HG03196 (cell line): ENCODE results near the gene ESRRB.

Source experiments
- ATAC-seq: cut with Tn5 transposase; IDR thresholded peaks from one replicate; pipeline ENCODE4 v1.9.1; 2021; ENCODE audit not compliant: unreplicated experiment

The ESRRB gene

DNA sequence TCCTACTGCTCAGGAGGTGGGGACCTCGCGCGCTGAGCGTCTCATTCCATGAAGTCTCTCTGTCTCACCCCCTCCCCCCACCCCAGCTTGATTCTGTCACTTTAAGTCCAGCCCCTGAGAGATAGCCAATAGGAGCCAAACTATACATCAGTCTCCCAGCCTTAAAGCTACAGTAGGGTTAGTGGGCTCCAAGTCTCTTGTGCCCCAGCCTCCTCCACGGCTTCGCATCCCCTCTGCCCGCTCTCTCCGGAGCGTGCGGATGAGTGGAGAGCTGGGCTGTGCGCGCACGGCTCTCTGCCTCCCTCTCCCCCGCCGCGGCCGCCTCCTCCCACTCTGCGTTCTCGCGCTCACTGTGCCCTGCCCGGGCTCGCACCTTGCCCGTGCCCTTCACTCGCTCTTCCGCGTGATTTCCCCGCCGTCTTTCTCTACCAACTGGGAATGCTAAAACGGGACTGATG, at the start of gene ESRRB:
ESRRB (plus strand) TSS at position 191 of the 458 bp plus-strand sequence; CDS start at position 456, 265 bp downstream.
- ATAC-seq, result no peak

DNA sequence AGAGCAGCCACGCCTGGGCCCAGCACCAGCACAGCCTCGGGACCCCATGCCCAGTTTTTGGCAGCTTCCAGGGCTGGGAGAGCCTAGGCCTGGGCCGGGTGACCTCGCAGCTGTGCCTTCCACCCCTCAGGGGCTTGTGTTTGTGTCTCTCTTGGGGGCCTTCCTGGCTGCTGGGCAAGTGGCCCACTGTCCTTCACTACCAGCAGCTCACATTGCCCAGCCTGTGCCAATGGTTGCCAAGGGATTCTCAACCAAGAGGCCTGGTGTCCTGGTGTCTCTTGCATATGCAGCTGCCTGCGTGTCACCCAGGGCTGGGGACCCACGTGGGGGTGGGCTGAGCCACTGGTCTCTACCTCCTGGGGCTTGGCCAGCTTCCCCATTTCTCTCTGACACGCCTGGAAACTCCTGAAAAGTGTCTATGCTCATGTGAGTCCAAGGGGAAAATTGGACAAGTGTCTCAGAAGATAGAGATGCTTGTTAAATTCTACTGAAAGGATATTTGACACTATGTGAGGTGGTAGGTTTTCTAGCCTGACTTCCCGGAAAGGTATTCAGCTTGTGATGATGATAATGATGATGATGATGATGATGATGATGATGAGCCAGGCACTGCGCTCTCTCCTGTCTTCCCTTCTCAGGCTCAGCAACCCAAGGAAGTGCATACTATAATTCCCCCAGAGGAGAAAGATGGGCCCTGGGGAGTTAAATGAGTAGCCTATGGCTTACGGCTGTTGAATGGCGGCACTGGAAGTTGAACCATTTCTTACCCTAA, 48.8 kb upstream of the ESRRB start:
- no peak for ATAC-seq

DNA sequence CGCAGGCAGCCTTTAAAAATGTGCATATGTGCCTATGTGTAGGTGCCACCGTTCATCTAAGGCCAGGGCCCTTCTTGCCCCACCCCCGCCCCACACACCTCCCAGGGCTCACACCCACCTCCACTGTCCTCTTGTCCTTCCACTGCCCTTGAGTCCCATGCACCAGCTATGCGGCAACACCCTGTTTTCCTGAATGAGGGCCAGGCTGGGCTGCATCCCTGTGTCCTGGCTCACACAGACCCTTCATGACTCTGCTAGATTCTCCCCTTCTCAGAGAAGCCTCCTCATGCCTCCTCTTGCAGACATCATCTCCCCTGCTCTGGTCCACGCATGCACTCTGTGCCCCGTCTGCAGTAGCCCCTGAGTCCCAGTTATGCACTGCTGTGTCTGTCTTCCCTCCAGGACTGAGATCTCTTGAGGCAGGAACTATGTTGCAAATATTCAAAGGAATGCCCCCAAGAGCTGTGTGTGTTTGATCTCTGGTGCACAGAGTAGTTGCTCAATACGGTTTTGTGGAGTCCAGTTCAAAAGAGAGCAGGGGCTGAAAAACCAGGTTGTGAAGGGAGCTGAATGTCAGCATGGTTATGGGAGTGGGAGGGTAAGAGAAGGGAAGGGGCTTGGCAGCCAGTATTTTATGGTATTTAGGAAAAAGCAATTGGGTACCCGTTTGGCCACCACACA, 47.3 kb upstream of the ESRRB start:
- no peak for ATAC-seq

DNA sequence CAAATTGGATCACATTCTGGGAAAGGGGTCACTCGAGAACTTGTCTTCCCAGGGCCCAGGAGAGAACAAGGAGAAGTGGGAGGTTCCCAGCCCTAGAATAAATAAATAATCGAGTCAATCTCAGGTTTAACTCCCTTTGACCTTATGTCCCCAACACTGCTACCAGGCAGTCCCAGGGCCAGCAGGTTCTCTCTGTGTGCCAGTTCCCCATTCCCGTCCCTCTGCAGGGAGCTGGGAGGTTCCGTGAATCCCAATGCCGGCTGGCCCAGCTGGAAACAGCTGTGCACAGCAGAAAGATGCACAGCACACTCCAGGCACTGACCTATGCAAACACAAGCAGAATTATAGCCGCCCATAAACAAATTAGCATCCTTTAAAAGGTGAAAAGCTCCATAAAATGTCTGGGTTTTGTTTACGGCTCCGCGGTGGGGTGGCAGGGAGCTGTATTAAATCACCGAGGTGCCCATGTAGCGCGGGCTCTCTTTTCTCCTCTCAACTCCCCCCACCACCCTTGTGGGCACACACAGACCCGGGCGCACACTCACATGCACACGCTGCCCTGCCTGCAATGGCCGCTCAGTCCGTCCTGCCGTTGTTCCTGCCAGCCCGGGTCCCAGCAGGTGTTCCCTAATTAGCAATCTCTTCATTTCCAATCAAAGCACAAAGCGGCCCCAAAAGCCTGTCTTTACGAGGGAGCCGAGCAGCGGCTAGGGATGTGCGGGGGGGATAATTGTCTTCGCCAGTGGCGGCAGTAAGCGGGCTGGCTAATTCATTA, 46.6 kb upstream of the ESRRB start:
- no peak for ATAC-seq

DNA sequence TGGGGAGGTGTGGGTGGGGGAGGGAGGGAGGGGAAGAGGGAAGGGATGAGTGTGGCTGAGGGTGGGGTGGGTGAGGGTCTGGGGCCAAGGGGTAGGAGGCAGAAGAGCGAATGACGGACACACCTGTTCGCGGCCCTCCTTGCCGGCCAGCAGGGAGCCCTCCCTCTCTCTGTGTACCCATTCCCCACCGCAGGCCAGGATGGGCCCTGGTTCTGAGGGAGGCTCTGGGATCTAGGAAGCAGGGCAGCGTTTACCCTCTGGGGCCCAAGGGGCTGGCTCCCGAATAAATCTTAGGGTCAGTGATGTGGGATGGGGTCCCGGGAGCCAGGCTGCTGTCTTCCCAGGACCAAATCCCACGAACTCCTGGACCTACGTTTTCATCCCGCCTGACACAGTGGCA, 46.0 kb upstream of the ESRRB start:
- ATAC-seq, result no peak

DNA sequence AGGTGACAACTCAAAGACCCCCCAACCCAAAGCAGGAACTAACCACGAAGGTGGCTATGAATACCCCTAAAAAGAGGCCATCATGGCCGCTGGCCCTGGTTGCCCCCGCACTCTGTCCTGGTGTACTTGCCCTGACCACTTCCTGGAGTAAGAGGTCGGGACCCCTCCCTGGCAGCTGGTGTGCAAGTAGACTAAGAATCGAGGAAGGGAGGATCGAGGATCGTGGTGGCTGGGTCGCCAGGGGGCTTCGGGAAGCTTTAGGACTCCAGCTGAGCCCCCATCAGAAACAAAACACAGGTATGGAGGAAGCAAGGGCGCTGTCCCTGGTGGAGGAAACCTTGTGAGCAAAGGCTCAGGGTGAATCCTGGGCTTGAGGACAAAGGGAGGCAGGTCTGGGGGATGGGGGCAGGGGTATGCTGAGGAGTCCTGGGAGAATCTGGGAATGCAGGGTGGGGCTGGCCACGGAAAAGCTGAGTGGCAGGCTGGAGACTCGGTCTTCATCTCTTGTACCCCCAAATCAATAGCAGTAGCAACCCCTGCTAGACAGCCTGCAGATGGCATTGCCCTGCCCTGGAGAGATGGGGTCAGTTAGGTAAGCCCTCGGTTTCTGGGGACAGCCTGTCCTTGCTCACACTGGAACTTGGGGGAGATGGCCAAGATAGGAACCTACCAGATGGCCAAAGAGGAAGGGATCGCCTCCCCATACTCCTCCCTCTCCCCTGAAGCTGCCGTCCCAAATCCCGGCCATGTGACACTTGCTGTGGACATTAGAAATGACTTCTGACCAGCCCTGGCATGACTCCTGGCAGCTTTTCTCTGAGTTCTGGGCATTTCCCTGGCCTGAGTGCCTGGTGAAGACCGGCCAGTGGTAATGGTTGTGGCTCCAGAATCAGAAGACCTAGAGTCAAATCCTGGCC, 45.3 kb upstream of the ESRRB start:
- no peak for ATAC-seq

DNA sequence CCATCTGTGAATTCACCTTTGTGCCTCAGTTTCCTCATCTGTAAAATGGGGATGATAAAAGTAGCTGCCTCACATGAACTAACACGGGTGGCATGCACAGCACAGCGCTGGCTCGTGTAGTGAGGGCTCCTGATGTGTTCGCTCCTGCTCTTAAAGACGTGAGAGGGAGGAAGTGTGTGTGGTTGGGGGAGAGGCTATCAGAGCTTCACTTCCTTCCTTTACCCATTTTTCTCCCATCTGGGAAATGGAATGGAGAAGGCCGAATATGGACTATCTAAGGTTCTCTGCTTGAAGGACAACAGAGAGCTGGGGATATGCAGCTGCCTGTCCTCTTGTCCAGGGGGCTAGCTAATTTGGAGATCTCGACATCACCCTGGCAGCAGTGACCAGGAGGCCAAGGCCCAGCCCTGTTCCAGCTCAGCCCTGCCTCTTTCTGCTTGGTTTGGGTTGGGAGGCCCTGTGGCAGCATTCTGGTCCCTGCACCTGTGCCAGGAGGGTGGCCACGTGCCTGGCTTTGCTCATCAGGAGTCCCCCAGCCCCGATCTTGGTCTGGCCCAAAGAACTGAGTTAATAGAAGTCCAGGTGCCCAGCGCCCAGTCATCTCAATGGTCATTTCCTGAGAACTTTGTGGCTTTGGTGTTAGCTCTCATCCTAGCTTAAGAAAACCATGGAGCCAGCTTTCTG, 44.5 kb upstream of the ESRRB start:
- ATAC-seq, result no peak

DNA sequence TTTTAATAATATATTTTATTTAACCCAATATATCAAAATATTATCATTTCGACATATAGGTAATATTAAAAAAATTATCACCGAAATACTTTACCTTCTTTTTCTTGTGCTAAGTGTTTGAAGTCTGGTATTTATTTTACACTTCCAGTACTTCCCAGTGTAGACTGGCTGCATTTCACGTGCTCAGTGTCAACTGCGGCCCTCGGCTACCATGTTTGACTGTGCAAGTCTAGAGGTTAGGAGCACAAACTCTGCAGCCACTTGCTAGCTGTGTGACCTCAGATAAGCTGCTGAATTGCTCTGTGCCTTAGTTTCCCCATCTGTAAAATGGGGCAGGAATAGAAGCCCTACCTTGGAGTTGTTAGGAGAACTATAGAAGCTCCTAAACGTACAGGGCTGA, 42.3 kb upstream of the ESRRB start:
- no peak for ATAC-seq

DNA sequence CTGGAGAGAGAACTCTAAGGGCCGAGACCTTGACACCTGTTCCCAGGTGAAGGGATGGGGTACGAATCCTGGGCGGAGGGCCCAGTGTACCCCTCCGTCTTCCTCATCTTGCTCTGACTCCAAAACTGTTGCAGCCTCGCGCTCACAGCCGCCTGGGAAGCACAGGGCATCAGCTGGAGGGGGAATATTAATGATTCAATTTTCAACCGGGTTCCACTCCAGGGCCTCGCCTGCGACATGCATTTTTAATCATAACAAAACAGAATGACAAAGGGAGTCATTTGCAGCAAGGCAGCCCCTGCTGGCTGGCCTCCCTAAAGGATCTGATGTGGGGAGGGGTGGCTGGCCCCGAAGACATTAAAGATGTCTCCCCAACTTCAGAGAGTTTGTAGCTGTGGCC, 41.6 kb upstream of the ESRRB start:
- no peak for ATAC-seq

DNA sequence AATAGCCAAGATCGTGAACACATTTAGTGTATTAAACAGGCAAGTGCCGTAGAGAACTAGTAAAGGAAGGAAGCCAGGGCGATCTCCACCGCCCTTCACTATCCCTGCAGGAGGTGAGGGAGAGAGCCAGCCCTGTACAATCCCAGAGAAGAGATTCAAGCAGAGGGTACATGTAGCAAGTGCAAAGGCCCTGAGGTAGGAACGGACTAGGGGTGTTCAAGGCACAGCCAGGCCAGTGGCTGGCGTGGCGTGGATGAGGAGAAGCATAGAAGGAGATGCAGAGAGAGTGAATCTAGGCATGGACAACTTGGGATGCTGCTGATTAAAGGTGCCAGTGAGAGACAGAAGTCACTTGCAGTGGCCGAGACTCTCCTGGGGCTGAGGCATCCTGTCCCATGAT, 39.1 kb upstream of the ESRRB start:
- no peak for ATAC-seq

DNA sequence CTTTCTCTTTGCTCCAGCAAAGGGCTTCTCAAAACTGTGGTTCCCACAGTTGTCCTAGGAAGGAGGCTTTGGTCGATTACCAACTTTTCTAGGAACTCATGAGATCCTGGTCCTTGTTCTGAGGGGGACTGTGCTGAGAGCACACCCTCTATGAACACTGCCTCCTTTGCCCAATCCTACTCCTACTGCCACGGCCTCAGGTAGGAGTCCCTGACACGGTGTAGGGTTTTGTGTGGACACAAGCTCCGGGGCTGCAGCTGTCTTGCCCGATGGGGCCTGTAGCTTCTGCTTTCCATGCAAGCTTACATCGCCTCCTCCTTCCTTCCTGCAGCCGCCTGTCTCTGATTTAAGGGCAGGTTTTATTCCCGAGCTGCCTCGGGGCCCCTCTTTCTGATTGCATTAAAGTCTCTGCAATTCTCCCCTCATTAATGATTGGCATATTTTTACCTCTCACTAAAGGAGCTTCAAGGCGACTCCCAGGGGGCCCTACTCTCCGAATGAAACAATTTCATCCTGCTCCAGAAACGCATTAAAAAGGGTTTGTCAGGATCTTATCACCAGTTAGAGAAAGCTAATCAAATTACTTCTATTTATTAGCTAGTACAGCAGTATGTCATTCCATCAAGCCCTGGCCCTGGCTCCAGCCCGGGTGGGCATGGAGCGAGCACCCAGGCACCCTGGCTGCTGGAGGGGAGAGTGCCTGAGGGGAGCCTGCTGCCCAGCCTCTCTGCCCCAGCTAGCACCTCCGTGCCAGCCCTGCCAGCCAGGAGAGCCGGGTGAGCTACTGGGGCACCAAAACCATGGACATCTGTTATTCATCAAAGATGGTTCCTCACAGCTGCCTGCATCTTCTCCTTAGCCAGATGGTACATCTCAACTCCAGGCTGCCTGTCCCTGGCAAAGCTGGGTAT, 38.0 kb upstream of the ESRRB start:
- no peak for ATAC-seq

DNA sequence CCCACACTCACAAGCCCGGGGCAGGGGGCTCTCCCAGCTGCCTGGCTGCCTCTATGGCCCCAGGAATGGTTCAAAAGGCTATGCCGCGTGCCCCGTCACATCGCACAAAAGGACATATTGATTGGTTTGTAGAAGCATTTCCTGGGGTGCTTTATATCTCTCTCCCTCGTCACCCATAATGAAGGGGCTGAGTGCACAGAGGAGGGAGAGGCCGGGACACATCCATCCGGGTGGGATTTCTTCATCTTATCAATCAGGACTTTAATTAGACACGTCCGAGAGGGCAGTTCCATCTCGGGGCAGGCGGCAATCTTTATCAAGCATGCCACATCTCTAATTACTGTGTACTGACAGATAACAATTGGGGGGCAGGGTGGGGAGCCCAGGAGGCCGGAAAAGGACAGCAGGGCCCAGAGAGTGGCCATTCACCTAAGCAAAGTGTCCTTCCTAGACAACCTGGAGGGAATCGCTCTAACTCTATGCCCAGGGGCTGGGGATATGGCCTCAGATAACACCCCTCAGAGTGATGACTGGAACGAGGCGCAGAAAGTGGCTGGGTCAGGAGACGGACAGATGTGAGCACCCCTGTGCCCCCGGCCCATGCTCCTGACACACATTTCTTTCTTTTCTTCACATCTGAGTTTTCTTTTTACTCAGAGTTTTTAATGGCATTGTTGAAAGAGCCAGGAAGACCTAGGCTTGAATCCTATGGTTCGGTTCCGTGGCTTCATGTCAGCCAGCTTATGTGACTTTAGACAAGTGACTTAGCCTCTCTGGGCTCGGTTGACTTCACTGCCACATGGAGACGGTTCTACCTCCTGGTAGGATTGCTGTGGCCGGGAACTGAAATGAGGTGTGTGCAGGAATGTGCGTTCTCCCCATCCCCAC, 36.0 kb upstream of the ESRRB start:
- ATAC-seq, result no peak

DNA sequence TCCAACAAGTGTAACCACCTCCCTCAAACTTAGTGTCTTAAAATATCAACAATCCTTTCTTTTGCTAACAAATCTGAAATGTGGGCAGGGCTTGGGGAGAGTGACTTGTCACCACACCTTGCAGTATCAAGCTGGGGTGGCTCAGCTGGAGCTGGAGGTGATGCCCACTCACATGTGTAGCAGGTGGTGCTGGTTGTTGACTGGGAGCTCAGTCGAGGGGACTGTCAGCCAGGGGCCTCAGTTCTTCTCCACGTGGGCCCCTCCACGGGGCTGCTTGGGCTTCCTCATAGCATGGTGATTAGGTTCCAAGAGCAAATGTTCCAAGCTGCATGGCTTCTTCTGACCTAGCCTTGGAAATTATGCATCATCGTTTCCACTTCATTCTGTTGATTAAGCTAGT, 32.6 kb upstream of the ESRRB start:
- ATAC-seq, result no peak

DNA sequence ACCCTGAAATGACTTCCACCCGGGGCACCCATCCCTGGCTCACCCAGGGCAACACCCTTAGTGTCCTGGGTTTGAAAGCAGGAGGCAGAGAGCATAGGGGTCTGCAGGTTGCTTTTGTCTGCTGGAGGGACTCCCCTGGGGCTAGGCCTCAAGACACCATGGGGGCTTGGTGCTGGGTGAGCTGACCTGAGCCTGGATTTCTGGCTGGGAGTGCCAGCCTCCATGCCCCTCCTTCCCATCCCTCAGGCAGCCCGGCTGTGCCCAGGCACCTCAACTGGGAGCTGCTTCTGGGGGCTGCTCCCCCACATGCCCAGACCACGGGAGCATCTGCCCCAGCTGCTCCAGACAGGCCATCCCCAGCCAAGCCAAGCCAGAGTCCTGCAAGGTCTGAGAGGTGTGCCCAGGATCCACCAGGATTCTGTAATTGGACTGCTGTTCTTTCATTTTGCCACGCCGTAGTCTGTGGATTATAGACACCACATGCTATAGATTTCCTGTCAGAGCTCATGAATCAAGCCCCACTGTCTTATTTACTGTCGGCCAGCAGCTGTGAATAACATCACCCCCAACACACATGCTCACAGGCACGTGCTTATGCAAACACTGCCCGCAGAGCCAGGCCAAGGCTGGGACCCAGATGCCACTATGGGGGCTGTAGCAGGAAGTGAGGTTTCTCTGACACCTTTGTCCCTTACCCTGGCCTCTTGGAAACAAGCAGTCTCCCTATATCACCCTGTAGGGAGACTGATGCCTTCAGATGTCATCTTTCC, 29.4 kb upstream of the ESRRB start:
- no peak for ATAC-seq

DNA sequence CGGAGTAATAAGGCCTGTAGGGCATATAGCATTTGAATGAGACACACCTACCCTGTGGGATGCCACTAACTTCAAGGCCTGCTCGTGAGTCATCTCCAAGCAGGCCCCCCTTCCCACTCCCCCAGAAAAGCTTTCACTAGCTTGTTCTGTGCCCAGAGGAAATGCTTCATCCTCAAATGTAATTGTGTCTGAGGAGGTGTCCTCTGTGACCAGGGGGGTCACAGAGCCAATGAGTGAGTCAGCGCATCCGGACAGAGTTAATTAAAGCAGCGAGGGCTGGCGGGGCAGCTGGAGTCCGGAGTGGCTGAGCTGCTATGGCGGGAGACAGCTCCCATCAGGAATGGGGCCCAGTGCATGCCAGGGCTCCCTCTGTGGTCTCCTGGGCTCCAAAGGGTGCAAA, 27.0 kb upstream of the ESRRB start:
- ATAC-seq, result no peak

DNA sequence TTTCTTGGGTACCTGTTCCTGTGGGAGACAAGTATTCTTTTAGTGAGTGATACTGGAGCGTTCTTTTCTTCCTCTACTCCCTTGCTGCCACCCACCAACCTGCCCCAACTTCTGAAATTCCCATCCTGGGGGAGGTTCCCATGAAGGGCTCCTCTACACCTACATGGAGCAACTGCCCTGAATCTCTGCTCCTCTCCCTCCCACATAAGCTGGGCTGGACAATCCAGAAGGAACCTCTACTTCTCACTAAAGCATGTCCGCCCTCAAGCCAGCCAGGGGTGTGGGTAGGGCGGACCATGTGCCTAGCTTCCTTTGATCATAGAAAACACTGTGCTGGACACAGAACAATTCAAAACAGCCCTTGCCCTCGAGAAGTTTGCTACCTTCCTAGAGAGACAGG, 25.9 kb upstream of the ESRRB start:
- ATAC-seq, result no peak

DNA sequence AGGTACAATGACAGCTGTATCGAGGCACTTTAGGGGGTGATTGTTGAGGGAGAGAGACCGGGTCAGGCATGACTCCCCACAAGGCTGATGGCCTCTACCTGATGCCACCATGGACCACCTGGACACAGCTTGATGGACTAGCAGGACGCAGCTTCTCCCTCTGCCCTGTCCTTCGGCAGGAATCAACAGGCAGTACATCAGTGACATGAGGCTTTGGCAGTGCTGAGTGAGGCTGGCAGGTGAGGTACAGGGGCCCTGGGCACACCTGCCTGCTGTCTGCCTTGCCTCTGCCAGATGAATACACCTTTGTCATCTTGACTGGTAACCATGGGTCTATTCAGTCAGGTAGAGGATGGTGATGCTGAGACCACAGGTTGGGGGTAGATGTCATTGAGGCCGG, 25.3 kb upstream of the ESRRB start:
- no peak for ATAC-seq
